Omental fat pad (tissue), 4 donors: ENCODE data around the gene DCXR. TPM values are rescaled to one million over a fixed set of nuclear protein-coding genes. Genes with fewer than 3 reads are reported as not detected.

Experiments
- ATAC-seq: fragments of 150-250 bp; one replicate; pipeline ENCODE4 v1.9.1; 2016; ENCODE audit warnings: mild to moderate bottlenecking, moderate library complexity; ENCODE audit not compliant: low FRiP score
- DNase-seq: peaks from one replicate; pipeline ENCODE4 v3.0.0-alpha.2; 2019; ENCODE audit warnings: low spot score
- total RNA-seq, 4 donors: library from RNA; depleted of rRNA; stranded (reverse); fragments of >200 nt; gene quantifications; one replicate each; pipeline ENCODE4 v1.1.0, GENCODE V29; 2016
- TF ChIP-seq, protein P1 (sequence below), 3 donors: fragments of 450-650 bp; IDR thresholded peaks; one replicate each; pipeline ENCODE4 v1.5.1; 2016 to 2017; ENCODE audit warnings: antibody characterized with exemption in 3 of 3, mild to moderate bottlenecking in 3 of 3, moderate library complexity in 2 of 3

DCXR gene
- total RNA-seq, 4 donors from 2014 or later = 190 to 327 (median 225) TPM

DNA sequence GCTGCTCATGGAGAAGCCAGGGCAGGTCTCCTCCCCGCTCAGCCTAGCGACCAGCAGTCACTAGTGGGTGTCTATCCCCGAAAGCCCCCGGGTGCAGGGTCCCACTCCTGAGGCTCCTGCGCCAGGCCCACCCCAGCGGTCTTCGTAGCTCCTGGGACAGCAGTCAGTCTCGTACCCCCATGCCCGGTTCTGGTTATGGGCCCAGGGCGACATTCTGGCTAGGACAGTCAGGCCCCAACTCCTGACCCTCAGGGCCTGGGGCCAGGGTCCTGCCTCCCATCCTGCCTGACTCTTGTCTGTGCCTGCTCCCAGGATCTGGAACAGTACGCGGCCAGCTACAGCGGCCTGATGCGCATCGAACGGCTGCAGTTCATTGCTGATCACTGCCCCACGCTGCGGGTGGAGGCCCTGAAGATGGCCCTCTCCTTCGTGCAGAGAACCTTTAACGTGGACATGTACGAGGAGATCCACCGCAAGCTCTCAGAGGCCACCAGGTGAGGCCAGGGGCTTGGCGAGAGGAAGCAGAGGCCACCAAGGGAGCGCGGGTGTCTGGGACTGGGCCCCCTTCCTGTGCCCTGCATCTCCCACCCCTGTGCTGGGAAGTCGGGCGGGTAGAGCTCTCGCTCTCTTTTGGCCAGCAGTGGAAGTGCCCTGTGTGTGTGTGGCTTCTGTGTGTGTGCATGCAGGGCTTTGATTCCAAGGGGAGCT lies 16.2 kb upstream of the DCXR start:
- ATAC-seq (no peak), DNase-seq (no peak)
- TF ChIP-seq, protein P1, sequence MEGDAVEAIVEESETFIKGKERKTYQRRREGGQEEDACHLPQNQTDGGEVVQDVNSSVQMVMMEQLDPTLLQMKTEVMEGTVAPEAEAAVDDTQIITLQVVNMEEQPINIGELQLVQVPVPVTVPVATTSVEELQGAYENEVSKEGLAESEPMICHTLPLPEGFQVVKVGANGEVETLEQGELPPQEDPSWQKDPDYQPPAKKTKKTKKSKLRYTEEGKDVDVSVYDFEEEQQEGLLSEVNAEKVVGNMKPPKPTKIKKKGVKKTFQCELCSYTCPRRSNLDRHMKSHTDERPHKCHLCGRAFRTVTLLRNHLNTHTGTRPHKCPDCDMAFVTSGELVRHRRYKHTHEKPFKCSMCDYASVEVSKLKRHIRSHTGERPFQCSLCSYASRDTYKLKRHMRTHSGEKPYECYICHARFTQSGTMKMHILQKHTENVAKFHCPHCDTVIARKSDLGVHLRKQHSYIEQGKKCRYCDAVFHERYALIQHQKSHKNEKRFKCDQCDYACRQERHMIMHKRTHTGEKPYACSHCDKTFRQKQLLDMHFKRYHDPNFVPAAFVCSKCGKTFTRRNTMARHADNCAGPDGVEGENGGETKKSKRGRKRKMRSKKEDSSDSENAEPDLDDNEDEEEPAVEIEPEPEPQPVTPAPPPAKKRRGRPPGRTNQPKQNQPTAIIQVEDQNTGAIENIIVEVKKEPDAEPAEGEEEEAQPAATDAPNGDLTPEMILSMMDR (IDR thresholded peaks at IDR 0.05) = no peak

DNA sequence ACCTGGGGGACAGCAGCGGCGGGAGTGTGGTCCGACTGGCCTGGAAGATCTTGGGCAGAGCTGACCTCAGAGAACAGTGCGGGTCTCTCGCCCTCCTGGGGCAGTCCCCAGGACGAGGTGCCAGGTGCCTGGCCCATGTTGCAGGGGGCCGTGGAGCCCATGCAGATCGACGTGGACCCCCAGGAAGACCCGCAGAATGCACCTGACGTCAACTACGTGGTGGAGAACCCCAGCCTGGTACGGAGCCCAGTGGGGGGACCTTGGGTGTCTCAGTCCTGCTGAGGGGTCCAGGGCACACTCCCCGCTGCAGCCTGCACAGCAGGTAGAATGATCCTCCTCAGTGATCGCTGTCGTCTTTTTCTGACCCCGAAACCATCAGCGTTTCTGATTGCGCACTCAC lies 15.6 kb upstream of the DCXR start:
- TF ChIP-seq, protein P1 (IDR thresholded peaks at IDR 0.05) = no peak
- no peak for DNase-seq
- ATAC-seq = no peak

- DNase-seq = no peak
- TF ChIP-seq, protein P1 (IDR thresholded peaks at IDR 0.05) = no peak
- no peak for ATAC-seq
Observed at GRCh38 chr17:82052638-82053059, 15.2 kb upstream of the DCXR start.

GRCh38 chr17:82051776-82052637 lies 14.5 kb upstream of the DCXR start, which contains the start of the genes GPS1 and RFNG:
Gene GPS1, plus strand, starts transcription at chr17:82051898. Its CDS starts 34 bp downstream, at chr17:82051932.
Gene RFNG, minus strand, starts transcription at chr17:82051811. Its CDS starts 45 bp downstream, at chr17:82051766.
- TF ChIP-seq, protein P1 (IDR thresholded peaks at IDR 0.05) = no peak
- DNase-seq (no peak), ATAC-seq (peak; percentile 57)

DNA sequence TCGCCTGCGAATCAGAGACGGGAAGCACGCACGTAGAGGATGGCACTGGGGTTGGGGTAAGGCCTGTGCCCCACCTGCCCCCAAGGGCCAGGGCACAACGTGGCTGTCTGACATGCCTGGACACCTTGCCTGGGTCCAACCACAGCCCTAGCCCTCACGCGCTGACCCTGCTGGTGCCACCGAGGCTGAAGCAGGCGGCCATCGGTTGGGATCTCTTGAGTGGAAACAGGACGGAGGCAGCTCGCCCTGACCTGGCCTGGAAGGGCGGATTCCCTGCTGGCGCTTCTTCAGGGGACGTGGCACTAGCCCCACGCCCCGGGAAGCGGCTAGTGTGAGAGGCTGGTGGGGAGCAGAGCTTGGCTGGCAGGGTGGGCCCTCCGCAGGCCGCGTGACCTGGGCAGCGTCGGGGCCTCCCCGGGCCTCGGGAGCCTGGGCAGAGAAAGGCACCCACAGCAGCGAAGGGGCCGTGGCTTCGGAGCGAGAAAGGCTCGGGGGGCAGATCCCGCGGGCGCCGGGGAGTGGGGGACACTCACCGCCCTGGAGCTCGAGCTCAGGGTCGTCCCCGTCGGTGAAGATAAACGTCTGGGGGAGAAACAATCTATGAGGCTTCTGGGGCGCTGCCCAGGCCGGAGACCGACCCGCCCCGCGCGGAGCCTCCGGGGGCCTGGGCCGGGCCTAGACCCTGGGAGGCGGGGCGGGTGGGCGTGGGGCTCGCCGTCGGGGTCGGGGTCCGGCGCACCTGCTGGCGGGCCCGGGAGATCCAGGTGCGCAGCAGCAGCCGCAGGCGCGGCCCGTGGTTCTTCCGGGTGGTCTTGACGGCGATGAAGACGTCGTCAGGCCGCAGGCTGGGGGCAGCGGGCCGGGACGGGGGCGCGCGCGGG lies 13.5 kb upstream of the DCXR start:
- DNase-seq (no peak), ATAC-seq (peak; percentile 21)
- TF ChIP-seq, protein P1 (IDR thresholded peaks at IDR 0.05) = no peak

DNA sequence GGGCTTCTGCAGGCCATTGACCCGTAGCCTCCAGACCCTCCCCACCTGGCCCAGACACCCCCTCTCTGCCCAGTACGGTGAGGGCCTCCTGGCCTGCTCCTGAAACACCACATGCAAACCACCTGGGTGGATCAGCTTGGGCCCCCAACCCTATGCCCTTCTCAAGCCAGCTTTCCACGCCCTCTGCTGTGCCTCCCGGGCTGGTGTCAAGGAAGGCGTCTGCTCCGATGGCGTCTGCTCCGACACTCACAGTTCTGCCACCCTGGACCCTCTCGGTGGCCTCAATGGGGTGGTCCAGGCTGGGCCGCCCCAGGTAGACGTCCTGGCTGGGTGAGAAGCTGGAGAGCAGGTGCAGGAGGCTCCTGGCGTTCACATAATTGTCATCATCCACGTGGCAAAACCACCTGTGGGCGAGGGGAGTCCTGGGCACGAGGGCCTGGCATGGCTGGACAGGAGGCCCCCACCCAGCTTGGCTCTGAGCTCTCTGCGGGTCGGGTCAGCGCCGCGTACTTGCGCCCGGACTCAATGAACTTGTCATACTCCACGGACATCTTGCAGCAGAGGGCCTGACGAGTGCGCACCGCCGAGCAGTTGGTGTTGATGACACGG lies 12.8 kb upstream of the DCXR start:
- ATAC-seq = no peak
- TF ChIP-seq, protein P1 (IDR thresholded peaks at IDR 0.05) = no peak
- no peak for DNase-seq
